Kidney epithelial cell (primary cell): ENCODE data around the gene SGF29. TPM values are rescaled to one million over a fixed set of nuclear protein-coding genes. Genes with fewer than 3 reads are reported as not detected.
"Not testable (repeated sequence)": the region's sequence is repeated elsewhere in the genome, so short reads cannot be mapped to it uniquely, and the experiment has no call there.

Experiments used
- DNase-seq: peaks from one replicate; pipeline ENCODE4 v3.0.0-alpha.2; 2010; ENCODE audit warnings: low read depth
- H3K27me3 ChIP-seq: 2 replicates; pipeline ENCODE4 v1.6.0; 2011; ENCODE audit warnings: low read length; ENCODE audit not compliant: control insufficient read depth, insufficient read depth
- H3K36me3 ChIP-seq: 2 replicates; pipeline ENCODE4 v1.5.1; 2011; ENCODE audit warnings: low read length; ENCODE audit not compliant: control insufficient read depth, insufficient read depth
- H3K4me3 ChIP-seq: 2 replicates; pipeline ENCODE4 v1.5.1; 2011; ENCODE audit warnings: low read depth, mild to moderate bottlenecking, control low read depth, low read length
- CTCF ChIP-seq: IDR thresholded peaks from 2 replicates; pipeline ENCODE4 v1.5.1; 2011; ENCODE audit warnings: mild to moderate bottlenecking, moderate library complexity, low read length, control low read depth, inconsistent platforms; ENCODE audit not compliant: insufficient read depth, poor library complexity, severe bottlenecking
- total RNA-seq: library from RNA; depleted of rRNA; stranded (reverse); fragments of >200 nt; gene quantifications from 2 replicates; pipeline ENCODE4 v1.2.3, GENCODE V29; 2015

The SGF29 gene
- total RNA-seq, 1 donor from 2014 or later, result 32.5 TPM

GRCh38 chr16:28609631-28610594 lies 56.2 kb downstream of the SGF29 start, which contains the start of gene SULT1A1:
SULT1A1 (minus strand) TSS chr16:28610044; CDS start chr16:28608855, 1,189 bp downstream.
- no peak within 1 kb of the TSS for H3K4me3 ChIP-seq
- no peaks in the 10 kb centered on the region for H3K36me3 ChIP-seq
- TF ChIP-seq CTCF, result no peak
- DNase-seq, result no peak
- no peaks in the 10 kb centered on the region for H3K27me3 ChIP-seq

- TF ChIP-seq CTCF, result no peak
- Histone ChIP-seq H3K36me3 (no peaks in the 10 kb centered on the region), H3K4me3 (no peak overlapping the region), H3K27me3 (no peaks in the 10 kb centered on the region)
- DNase-seq, result no peak
Observed at GRCh38 chr16:28610595-28611191, 57.0 kb downstream of the SGF29 start.

- not testable (repeated sequence) for H3K27me3 ChIP-seq, H3K4me3 ChIP-seq, H3K36me3 ChIP-seq, DNase-seq
Observed at GRCh38 chr16:28612359-28613280, 58.9 kb downstream of the SGF29 start.

GRCh38 chr16:28613912-28614311 lies 60.2 kb downstream of the SGF29 start:
- H3K36me3 ChIP-seq, H3K4me3 ChIP-seq, H3K27me3 ChIP-seq, DNase-seq: not testable (repeated sequence)

- H3K4me3 ChIP-seq, H3K27me3 ChIP-seq: not testable (repeated sequence)
Observed at GRCh38 chr16:28614561-28614960, 60.8 kb downstream of the SGF29 start.

GRCh38 chr16:28615486-28616223 lies 61.9 kb downstream of the SGF29 start:
- DNase-seq, H3K36me3 ChIP-seq, H3K27me3 ChIP-seq, H3K4me3 ChIP-seq: not testable (repeated sequence)
- TF ChIP-seq CTCF, result peak; percentile 62

More at GRCh38 chr16:28614561-28614960, 60.8 kb downstream of the SGF29 start:
- not testable (repeated sequence) for H3K36me3 ChIP-seq, DNase-seq

GRCh38 chr16:28616224-28616577 lies 62.5 kb downstream of the SGF29 start:
- H3K27me3 ChIP-seq, H3K4me3 ChIP-seq, DNase-seq, H3K36me3 ChIP-seq: not testable (repeated sequence)
